NCI-H526 treated with DMSO at 0.1 percent for 48 hours (cell line): ENCODE results near the gene ADGRG7.
"Not testable (repeated sequence)": the region's sequence is repeated elsewhere in the genome, so short reads cannot be mapped to it uniquely, and the experiment has no call there.

Experiments used
- DNase-seq: peaks from one replicate; lab custom pipeline; 2025; lab: John Stamatoyannopoulos, UW

Gene ADGRG7

DNA sequence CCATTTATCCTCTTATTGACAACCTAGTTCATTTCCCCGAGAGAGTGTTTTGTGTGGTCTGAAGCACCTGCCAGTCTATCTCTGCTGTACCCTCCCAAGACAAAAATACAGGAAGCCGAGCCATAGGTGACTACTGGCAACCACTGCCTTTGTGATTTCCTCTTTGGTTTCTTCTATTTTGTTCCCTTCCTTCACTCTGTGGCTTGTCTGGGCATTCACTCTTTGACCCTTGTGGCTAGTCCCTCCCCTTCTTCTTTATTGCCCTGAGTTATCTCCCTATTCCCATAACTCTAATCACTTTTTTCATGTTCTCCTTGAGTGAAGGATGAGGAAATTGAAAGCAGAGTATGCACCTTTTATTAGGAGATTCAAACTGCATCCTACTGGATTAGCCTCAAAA is at the start of gene ADGRG7:
Gene ADGRG7, plus strand, starts transcription at position 297 of the 400 bp plus-strand sequence. CDS start 256 bp downstream, outside the sequence.
- DNase-seq: no peak

- DNase-seq: no peak
Observed at GRCh38 chr3:100560426-100560825, 49.0 kb upstream of the ADGRG7 start.

- no peak for DNase-seq
Observed at GRCh38 chr3:100561459-100562158, 47.8 kb upstream of the ADGRG7 start.

- no peak for DNase-seq
Observed at GRCh38 chr3:100562224-100562857, 47.1 kb upstream of the ADGRG7 start.

DNA sequence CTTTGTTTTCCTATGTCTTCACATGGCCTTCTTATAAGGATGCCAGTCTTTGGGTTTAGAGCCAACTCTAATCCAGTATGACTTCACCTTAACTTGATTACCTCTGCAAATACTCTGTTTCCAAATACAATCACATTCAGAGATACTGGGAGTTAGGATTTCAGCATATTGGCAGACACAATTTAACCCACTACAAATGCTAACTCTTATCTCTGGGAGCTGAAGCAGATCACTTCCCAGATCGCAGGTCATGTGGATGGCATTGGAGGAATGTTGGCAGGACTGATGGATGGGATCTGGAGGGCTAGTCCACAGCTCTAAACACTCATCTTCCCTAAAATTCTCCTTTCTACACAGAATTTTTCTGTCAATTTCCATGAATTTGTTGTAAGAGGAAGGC is 46.2 kb upstream of the ADGRG7 start:
- no peak for DNase-seq

- no peak for DNase-seq
Observed at GRCh38 chr3:100563652-100564211, 45.7 kb upstream of the ADGRG7 start.

DNA sequence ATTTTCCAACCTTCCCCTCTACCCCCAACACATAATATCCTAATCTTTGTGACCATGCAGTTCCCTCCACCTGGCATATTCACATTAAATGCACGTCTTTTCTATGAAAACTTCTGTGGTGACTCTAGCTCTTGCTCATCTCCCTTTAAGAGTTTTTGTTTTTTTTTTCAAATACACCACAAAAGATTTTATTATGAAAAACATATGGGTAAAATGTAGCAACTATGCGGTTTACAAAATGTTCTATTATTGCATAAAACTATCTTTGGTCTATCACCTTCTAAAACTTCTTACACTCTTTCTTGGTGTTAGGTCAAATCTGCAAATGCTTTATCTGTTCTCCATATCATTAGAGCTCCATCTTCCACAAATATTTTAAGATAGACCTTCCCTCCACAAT is 38.6 kb upstream of the ADGRG7 start:
- DNase-seq: no peak

DNA sequence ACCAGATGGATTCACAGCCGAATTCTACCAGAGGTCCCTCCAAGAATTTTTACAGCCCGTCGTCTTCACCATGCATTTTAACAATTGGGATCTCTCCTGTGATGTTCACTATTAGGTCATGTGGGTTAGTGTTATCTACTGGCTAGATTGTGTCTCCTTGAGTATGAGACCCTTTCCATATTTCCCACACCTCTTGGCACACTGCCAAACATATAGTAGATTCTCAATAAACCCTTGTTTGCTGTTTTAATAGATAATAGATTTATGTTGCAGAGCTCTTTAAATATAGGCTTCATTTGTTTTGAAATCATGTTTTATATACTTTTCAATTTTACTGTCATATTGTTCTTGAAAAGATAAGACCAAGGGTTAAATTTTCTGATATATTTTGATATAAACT is 34.9 kb upstream of the ADGRG7 start:
- DNase-seq: no peak

DNA sequence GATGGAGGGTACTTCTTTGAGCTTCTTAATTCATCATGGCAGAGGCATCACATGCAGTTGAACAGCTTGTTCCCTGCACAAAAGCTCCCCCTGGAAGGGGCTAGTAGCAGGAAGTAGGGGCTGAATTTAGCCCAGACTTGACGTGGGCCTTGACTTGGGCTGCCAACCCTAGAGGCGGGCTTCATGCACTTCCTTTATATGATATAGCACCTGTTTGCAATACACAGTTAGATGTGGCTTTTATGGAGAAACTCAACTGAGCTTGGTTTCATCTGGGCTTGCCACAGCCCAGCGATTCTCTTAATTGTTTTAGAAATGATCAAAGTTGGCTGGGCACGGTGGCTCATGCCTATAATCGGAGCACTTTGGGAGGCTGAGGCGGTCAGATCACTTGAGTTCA is 33.7 kb upstream of the ADGRG7 start:
- no peak for DNase-seq

GRCh38 chr3:100577382-100578008 is 31.9 kb upstream of the ADGRG7 start:
- DNase-seq: no peak

- DNase-seq: no peak
Observed at GRCh38 chr3:100578646-100579045, 30.8 kb upstream of the ADGRG7 start.

- DNase-seq: no peak
Observed at GRCh38 chr3:100580147-100580546, 29.3 kb upstream of the ADGRG7 start.

DNA sequence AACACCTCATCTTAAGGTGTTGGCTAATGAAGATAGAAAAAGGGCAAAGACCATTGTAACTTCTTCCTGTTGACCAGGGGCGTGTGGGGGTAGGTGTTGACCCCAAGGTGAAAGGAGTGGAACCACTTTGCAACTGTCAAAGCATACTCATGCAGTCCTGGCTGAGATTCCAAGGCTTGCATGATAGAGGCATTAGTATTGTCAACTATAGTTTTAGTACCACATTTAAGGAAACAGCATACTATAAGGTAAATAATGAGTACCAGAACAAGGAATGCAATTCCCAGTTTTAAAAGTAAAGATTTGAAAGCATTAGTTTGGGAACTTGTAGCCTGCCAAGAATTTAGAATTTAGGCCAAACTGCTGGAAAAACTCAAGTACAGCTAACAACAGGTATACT is 27.8 kb upstream of the ADGRG7 start:
- no peak for DNase-seq

DNA sequence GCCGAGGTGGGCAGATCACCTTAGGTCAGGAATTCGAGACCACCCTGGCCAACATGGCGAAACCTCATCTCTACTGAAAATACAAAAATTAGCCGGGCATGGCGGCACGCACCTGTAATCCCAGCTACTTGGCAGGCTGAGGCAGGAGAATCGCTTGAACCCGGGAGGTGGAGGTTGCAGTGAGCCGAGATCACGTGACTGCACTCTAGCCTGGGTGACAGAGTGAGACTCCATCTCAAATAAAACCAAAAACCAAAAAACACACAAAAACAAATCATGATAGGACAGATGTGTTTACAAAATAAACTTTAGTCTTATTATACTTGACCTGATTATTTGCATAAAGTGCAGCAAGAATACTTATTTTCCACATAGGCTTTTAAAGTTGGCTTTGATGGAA is 27.2 kb upstream of the ADGRG7 start:
- DNase-seq: not testable (repeated sequence)

DNA sequence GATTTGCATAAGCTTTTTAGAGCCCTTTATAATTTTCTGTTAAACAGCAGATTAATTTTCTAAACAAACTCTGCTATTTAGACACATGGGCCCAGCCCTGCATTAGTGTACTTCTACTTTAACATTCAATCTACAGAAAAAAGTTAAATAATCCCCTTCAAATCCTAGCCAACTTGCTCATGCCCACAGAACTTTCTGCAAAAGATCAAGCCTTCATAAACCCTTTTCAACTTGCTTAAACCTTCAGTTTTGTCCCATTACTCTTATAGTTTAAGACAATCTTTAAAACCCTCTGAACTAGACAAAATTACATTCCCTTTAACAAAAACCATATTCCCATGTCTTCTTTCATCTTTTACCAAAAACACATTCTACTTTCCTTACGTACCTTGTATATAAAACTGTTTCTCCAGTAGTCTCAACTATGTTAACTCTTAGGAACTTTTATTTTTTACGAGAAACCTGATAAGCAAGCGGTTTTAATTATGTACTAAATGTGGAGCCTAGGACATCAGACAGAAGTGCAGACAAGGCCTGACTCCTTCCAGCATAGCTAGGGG is 25.2 kb upstream of the ADGRG7 start:
- no peak for DNase-seq

- DNase-seq: no peak
Observed at GRCh38 chr3:100586832-100587231, 22.6 kb upstream of the ADGRG7 start.

DNA sequence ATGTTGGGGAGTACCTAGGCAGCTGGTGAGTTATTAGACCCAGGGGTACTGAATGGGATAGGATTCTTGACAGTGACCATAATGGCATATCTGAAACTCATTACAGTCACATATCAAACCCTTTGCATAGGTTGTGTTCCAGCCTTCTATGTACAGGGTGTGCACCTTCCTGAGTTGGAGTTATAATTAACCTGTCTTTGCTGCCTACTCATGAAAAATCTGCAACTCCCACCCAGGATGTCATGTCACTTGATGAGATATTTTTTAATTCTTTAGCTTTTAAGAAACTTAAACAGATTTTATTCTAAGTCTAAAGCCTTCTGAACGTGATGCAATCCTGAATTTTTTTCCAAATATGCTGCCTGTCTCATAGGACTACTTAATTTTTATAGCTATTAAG is 21.1 kb upstream of the ADGRG7 start:
- no peak for DNase-seq

DNA sequence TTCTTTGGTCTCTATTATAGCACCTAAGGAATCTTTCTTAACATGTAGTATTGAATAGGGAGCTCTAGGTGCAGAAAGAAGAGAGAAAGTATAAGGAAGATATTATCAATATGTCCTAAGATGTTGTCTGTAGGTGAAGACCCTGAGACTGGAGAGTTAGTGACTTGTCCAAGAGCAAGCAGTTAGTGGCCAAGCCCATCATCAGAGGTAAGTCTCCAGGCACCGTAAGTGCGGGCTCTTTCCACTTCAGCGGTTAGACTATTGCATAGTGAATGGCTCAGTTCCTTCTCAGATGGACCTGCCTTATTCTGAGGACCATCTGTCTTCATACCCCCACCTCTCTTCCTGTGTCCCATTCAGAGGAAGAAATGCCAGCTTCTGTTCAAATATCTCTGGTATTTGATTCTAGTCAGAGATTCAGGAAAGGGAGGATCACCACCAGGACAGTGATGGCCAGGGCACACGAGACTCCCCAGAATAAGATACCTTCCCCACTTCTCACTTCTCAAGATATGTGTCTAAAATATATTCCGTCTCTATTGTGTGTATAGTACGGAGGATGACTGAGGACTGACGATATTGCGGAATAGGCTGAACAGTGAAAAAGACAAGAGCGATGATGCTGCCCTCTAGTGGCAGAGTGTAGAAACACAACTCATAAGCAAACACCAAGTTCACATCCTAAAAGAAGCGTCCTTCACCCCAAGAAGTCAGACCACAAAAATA is 19.1 kb upstream of the ADGRG7 start:
- peak; percentile 20 for DNase-seq

DNA sequence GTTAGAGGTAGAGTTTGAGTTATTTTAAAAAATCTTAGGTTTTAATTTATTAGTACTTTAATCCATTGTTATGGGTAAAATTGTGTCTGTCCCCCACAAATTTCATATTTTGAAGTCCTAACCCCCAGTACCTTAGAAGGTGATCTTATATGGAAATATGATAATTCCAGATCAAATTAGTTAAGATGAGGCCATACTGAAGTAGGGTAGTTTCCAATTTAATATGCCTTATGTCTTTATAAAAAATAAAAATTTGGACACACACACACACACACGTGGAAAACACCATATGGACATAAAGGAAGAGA is 18.6 kb upstream of the ADGRG7 start:
- no peak for DNase-seq

DNA sequence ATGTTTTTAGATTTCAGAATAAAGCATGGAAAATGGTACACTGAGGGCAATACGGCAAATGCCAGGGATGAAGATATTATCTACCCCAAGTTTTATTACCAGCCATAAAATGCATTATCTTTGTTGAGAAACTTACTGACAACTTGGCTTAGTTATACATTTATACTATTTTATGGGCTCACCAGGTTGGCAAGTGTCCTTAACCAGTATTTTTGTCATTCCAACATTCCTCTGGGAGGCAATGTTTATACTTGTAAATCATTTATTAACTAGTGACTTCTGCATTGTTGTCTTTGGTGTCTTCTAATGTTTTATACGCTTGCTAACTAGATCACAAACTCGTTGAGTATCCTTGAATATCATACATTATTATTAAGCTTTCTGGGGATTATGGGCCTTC is 18.0 kb upstream of the ADGRG7 start:
- no peak for DNase-seq

- DNase-seq: no peak
Observed at GRCh38 chr3:100600181-100601042, 9.0 kb upstream of the ADGRG7 start.
